GM12892 (cell line): Measurements from ENCODE around the gene SHOC1.

Experiments used
- POLR2A ChIP-seq: IDR thresholded peaks from 2 replicates; pipeline ENCODE4 v1.6.1; 2011; ENCODE audit warnings: low read depth, low read length, control low read depth
- POLR2AphosphoS5 ChIP-seq: IDR thresholded peaks from 2 replicates; pipeline ENCODE4 v1.6.1; 2011; ENCODE audit warnings: low read depth, low read length, control low read depth
- TAF1 ChIP-seq: IDR thresholded peaks from 2 replicates; pipeline ENCODE4 v1.6.1; 2011; ENCODE audit warnings: low read depth, mild to moderate bottlenecking, control low read depth, low read length, borderline replicate concordance

- TF ChIP-seq POLR2A (no peak), TAF1 (no peak), POLR2AphosphoS5 (no peak)
These were observed 20.7 kb upstream of the SHOC1 start for GRCh38 chr9:111815285-111816070.
